Measurements from ENCODE around the gene ECT2.

DNA sequence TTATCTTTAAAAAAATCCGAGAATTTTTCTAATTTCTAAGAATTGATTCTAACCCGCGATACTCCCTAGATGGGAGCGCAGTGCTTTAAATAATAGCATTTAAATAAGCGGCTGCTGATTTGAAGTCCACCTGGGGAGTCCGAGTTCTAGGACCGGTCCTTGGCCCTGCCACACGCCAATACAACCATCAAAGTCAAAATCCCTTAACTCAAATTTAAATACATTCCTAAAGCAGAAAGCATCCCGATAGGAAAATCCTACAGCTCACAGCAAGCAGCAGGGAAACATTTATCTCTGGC, 508 bp upstream of the ECT2 start:
- TF ChIP-seq, protein P1, sequence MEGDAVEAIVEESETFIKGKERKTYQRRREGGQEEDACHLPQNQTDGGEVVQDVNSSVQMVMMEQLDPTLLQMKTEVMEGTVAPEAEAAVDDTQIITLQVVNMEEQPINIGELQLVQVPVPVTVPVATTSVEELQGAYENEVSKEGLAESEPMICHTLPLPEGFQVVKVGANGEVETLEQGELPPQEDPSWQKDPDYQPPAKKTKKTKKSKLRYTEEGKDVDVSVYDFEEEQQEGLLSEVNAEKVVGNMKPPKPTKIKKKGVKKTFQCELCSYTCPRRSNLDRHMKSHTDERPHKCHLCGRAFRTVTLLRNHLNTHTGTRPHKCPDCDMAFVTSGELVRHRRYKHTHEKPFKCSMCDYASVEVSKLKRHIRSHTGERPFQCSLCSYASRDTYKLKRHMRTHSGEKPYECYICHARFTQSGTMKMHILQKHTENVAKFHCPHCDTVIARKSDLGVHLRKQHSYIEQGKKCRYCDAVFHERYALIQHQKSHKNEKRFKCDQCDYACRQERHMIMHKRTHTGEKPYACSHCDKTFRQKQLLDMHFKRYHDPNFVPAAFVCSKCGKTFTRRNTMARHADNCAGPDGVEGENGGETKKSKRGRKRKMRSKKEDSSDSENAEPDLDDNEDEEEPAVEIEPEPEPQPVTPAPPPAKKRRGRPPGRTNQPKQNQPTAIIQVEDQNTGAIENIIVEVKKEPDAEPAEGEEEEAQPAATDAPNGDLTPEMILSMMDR (conservative IDR thresholded peaks at IDR 0.05; ENCODE audit: low read length), result no peak
- no peak for TF ChIP-seq EZH2phosphoT487 (IDR thresholded peaks at IDR 0.05; ENCODE audit: borderline replicate concordance, low read depth, low read length)

All from OCI-LY7 (cell line).